ENCODE results near the gene ADARB1.

Gene ADARB1

GRCh38 chr21:45220714-45221490, 146.5 kb downstream of the ADARB1 start:
- DNase-seq, result no peak

GRCh38 chr21:45222001-45222400, 147.6 kb downstream of the ADARB1 start:
- DNase-seq, result no peak

- DNase-seq, result no peak
These were observed 149.1 kb downstream of the ADARB1 start for GRCh38 chr21:45223236-45224185.

- DNase-seq, result no peak
These were observed 150.0 kb downstream of the ADARB1 start for GRCh38 chr21:45224189-45224938.

GRCh38 chr21:45225041-45225740, 150.8 kb downstream of the ADARB1 start:
- no peak for DNase-seq

- no peak for DNase-seq
These were observed 151.5 kb downstream of the ADARB1 start for GRCh38 chr21:45225741-45226327.

GRCh38 chr21:45226540-45227326, 152.4 kb downstream of the ADARB1 start:
- DNase-seq, result no peak

- DNase-seq, result no peak
These were observed 153.4 kb downstream of the ADARB1 start for GRCh38 chr21:45227735-45228134.

GRCh38 chr21:45228171-45228641, 153.8 kb downstream of the ADARB1 start:
- peak in 16 of 56 donors; percentile 9 to 78 (median 44) for DNase-seq

- DNase-seq, result no peak
These were observed 154.4 kb downstream of the ADARB1 start for GRCh38 chr21:45228656-45229240.

- no peak for DNase-seq
These were observed 157.3 kb downstream of the ADARB1 start for GRCh38 chr21:45231705-45232104.

GRCh38 chr21:45234127-45234526, 159.7 kb downstream of the ADARB1 start:
- no peak for DNase-seq

- no peak for DNase-seq
These were observed 160.6 kb downstream of the ADARB1 start for GRCh38 chr21:45234965-45235364.

- no peak for DNase-seq
These were observed 161.1 kb downstream of the ADARB1 start for GRCh38 chr21:45235488-45235887.

- no peak for DNase-seq
These were observed 162.1 kb downstream of the ADARB1 start for GRCh38 chr21:45236481-45236880.

GRCh38 chr21:45237401-45237800, 163.0 kb downstream of the ADARB1 start:
- no peak for DNase-seq

GRCh38 chr21:45241357-45241756, 167.0 kb downstream of the ADARB1 start:
- no peak for DNase-seq

- DNase-seq, result no peak
These were observed 169.2 kb downstream of the ADARB1 start for GRCh38 chr21:45243603-45244002.

- no peak for DNase-seq
These were observed 170.5 kb downstream of the ADARB1 start for GRCh38 chr21:45244799-45245340.

All from amygdala (tissue), 56 donors.